Activated B cell treated with CpG ODN at 0.5 μM for 24 hours (primary cell): ENCODE data around the gene PIGU. TPM values are rescaled to one million over a fixed set of nuclear protein-coding genes. Genes with fewer than 3 reads are reported as not detected.

Experiments
- ATAC-seq: fragments of 200-7000 bp; cut with Tn5 transposase; one replicate; pipeline ENCODE4 v1.10.0; 2021; ENCODE audit warnings: low read depth, mild to moderate bottlenecking, moderate library complexity
- CTCF ChIA-PET: fragments of 350-600 bp; sonication (Branson Sonifier 250); formaldehyde crosslinking; loops from one replicate; lab custom pipeline; 2021; ENCODE audit warnings: antibody characterized with exemption; lab: Charles Lee
- POLR2A ChIA-PET: fragments of 350-600 bp; sonication (Branson Sonifier 250); formaldehyde crosslinking; loops from one replicate; lab custom pipeline; 2021; ENCODE audit warnings: antibody characterized with exemption; lab: Charles Lee
- DNase-seq: peaks from one replicate; pipeline ENCODE4 v3.0.0; 2022
- H3K27ac Mint-ChIP-seq: one replicate; pipeline ENCODE4 v1.8.0; 2020; ENCODE audit warnings: mixed read lengths
- H3K27me3 Mint-ChIP-seq: one replicate; pipeline ENCODE4 v1.8.0; 2021; ENCODE audit warnings: mixed read lengths
- H3K36me3 Mint-ChIP-seq: one replicate; pipeline ENCODE4 v1.8.0; 2021; ENCODE audit warnings: low read depth, mixed read lengths
- H3K4me1 Mint-ChIP-seq: one replicate; pipeline ENCODE4 v1.8.0; 2021; ENCODE audit warnings: mixed read lengths
- H3K4me3 Mint-ChIP-seq: one replicate; pipeline ENCODE4 v1.8.0; 2020; ENCODE audit warnings: mild to moderate bottlenecking, mixed read lengths
- H3K9me3 Mint-ChIP-seq: one replicate; pipeline ENCODE4 v1.8.0; 2020; ENCODE audit warnings: mixed read lengths
- intact Hi-C: fragments of 100-400 bp; cut with micrococcal nuclease; formaldehyde crosslinking; loops from one replicate; pipeline ENCODE4 v1.15.1; 2024
- total RNA-seq: library from RNA; stranded (reverse); gene quantifications from 2 replicates; pipeline ENCODE4 v1.2.3, GENCODE V29; 2022
- TF ChIP-seq, protein P1 (sequence below): fragments of 200-600 bp; IDR thresholded peaks from one replicate; pipeline ENCODE4 v1.8.0; 2022; ENCODE audit warnings: antibody characterized with exemption, mild to moderate bottlenecking

Gene PIGU
- total RNA-seq, 1 donor from 2014 or later: 14.7 TPM

GRCh38 chr20:34712525-34713192 is 35.8 kb upstream of the PIGU start:
- ATAC-seq (no peak), DNase-seq (no peak)
- Mint-ChIP-seq H3K9me3 (no peaks in the 10 kb centered on the region), H3K27me3 (no peaks in the 10 kb centered on the region), H3K4me3 (no peak overlapping the region), H3K27ac (no peak overlapping the region), H3K36me3 (peaks cover 24% of the 10 kb centered on the region), H3K4me1 (peaks cover 14% of the 10 kb centered on the region)
- intact Hi-C loops: no loop called here
- TF ChIP-seq, protein P1, sequence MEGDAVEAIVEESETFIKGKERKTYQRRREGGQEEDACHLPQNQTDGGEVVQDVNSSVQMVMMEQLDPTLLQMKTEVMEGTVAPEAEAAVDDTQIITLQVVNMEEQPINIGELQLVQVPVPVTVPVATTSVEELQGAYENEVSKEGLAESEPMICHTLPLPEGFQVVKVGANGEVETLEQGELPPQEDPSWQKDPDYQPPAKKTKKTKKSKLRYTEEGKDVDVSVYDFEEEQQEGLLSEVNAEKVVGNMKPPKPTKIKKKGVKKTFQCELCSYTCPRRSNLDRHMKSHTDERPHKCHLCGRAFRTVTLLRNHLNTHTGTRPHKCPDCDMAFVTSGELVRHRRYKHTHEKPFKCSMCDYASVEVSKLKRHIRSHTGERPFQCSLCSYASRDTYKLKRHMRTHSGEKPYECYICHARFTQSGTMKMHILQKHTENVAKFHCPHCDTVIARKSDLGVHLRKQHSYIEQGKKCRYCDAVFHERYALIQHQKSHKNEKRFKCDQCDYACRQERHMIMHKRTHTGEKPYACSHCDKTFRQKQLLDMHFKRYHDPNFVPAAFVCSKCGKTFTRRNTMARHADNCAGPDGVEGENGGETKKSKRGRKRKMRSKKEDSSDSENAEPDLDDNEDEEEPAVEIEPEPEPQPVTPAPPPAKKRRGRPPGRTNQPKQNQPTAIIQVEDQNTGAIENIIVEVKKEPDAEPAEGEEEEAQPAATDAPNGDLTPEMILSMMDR: no peak
- POLR2A ChIA-PET: no interaction called here
- CTCF ChIA-PET: no interaction called here

GRCh38 chr20:34711813-34712430 is 35.0 kb upstream of the PIGU start:
- H3K27ac Mint-ChIP-seq: no peak overlapping the region
- POLR2A ChIA-PET: no interaction called here
- H3K36me3 Mint-ChIP-seq: peaks cover 24% of the 10 kb centered on the region

DNA sequence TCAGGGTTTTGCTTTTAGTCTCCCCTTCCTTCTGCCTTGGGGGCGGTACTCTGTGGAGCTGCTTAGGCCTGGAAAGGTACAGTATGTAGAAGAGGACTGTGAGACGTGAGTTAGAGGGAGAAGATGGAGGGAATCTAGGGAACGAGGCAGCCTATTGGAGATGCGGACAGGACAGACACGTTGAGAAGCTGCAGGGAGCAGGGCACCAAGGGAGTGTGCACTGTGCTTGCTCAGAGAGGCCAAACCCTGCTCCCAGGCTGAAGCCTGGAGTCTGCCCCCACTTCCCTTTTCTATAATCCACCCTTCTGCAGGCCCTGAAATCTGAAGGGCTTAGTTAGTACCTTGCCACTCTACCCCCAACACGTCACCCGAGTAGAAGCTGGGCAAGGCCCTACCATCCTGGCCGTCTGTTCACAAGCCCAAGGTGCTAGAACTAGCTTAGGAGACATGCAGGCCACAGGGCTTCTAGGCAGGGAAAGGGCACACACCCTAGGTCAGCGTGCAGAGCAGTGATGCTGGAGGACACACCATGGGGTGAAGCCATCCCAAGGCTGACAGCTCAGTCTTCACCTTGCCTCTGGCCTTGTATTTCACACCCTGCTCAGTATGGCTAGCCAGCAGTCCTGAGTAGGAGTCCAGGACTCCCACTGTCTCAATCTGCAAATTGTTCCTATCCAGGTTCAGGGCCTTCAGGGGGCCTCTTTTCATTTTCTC is 34.1 kb upstream of the PIGU start:
- Mint-ChIP-seq H3K4me1 (peaks cover 13% of the 10 kb centered on the region), H3K27ac (peak overlapping the region; percentile 57), H3K4me3 (peak overlapping the region; percentile 80), H3K27me3 (no peaks in the 10 kb centered on the region), H3K36me3 (peaks cover 22% of the 10 kb centered on the region), H3K9me3 (no peaks in the 10 kb centered on the region)
- ChIA-PET CTCF (interaction anchor here (1.2 kb wide), 1 partner anchor 172 kb away, joined by 3 read pairs; no protein-coding TSS in a partner anchor), POLR2A (interaction anchor here (1.4 kb wide), 1 partner anchor 34 kb away, joined by 7 read pairs; the partner anchor contains the start of gene PIGU)
- DNase-seq: no peak
- intact Hi-C loops: no loop called here
- no peak for ATAC-seq
- TF ChIP-seq, protein P1: no peak

More at GRCh38 chr20:34711813-34712430, 35.0 kb upstream of the PIGU start:
- no peak for ATAC-seq
- Mint-ChIP-seq H3K4me3 (no peak overlapping the region), H3K4me1 (peaks cover 13% of the 10 kb centered on the region), H3K27me3 (no peaks in the 10 kb centered on the region), H3K9me3 (no peaks in the 10 kb centered on the region)
- TF ChIP-seq, protein P1: no peak
- DNase-seq: no peak
- intact Hi-C loops: no loop called here
- CTCF ChIA-PET: interaction anchor here (1.2 kb wide), 1 partner anchor 173 kb away, joined by 3 read pairs; no protein-coding TSS in a partner anchor

DNA sequence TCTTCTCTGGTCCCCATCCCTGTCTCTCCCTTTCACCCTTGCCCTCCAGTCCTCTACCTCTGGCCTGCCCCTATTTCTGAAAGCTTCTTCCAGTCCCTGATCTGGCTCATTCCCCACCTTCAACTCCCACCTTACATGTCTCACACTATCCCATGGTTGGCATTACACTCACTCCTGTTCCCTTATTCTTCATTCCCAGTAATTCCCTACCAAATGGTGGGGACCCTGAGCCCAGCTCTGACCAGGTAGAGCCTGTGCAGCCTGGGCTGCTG is 33.6 kb upstream of the PIGU start:
- DNase-seq (no peak), ATAC-seq (no peak)
- Mint-ChIP-seq H3K27me3 (no peaks in the 10 kb centered on the region), H3K36me3 (peaks cover 22% of the 10 kb centered on the region), H3K4me3 (peak overlapping the region; percentile 80), H3K27ac (peak overlapping the region; percentile 57), H3K9me3 (no peaks in the 10 kb centered on the region), H3K4me1 (peaks cover 13% of the 10 kb centered on the region)
- POLR2A ChIA-PET: interaction anchor here (1.4 kb wide), 1 partner anchor 33 kb away, joined by 7 read pairs; the partner anchor contains the start of gene PIGU
- intact Hi-C loops: no loop called here
- CTCF ChIA-PET: interaction anchor here (1.2 kb wide), 1 partner anchor 172 kb away, joined by 3 read pairs; no protein-coding TSS in a partner anchor
- TF ChIP-seq, protein P1: no peak
